A172 (cell line): ENCODE measurements around the gene FNDC5. TPM values are rescaled to one million over a fixed set of nuclear protein-coding genes. Genes with fewer than 3 reads are reported as not detected.
A peak's percentile ranks its signal among the peaks of the same experiment; 100 is the strongest.

Experiments used
- DNase-seq: peaks from one replicate; pipeline ENCODE4 v3.0.0-alpha.2; 2015; ENCODE audit warnings: low spot score
- total RNA-seq: library from RNA; depleted of rRNA; stranded (reverse); fragments of >200 nt; shearing (Covaris generic); gene quantifications from 2 replicates; pipeline ENCODE4 v1.2.3, GENCODE V29; 2014; rRNA removed

Gene FNDC5
- total RNA-seq, 1 experiment from 2014 or later: not detected

- peak; percentile 11 for DNase-seq
These were observed 54.0 kb downstream of the FNDC5 start for GRCh38 chr1:32816676-32817158.

- no peak for DNase-seq
These were observed 56.6 kb downstream of the FNDC5 start for GRCh38 chr1:32813941-32814739.

Other genes starting within 250 kb of the FNDC5 start
- gene ZBTB8OS, start 220.4 kb downstream of the FNDC5 start, total RNA-seq: 54.6 and 55.2 TPM in 2 replicates
- 102 and 123 TPM in 2 replicates for gene RBBP4, start 219.7 kb downstream of the FNDC5 start, total RNA-seq
- gene SYNC, start 168.1 kb downstream of the FNDC5 start, total RNA-seq: 39.9 and 51.3 TPM in 2 replicates
- gene YARS1, start 53.6 kb downstream of the FNDC5 start, total RNA-seq: 63.4 and 79.1 TPM in 2 replicates
- gene S100PBP, start 53.3 kb downstream of the FNDC5 start, total RNA-seq: 20.0 and 20.4 TPM in 2 replicates
- not detected in 2 replicates for gene HPCA, start 15.6 kb upstream of the FNDC5 start, total RNA-seq
- gene TMEM54, start 30.5 kb upstream of the FNDC5 start, total RNA-seq: 47.5 and 76.9 TPM in 2 replicates
- 7.4 and 7.9 TPM in 2 replicates for gene RNF19B, start 93.9 kb upstream of the FNDC5 start, total RNA-seq
- 160 and 171 TPM in 2 replicates for gene AK2, start 166.0 kb upstream of the FNDC5 start, total RNA-seq
- gene AZIN2, start 210.2 kb upstream of the FNDC5 start, total RNA-seq: 0.74 and 2.7 TPM in 2 replicates